Neuronal stem cell (in vitro differentiated cells): ENCODE measurements around the gene NUDT22.

Experiments used
- DNase-seq: peaks from one replicate; pipeline ENCODE4 v3.0.0-alpha.2; 2013; ENCODE audit warnings: low spot score
- H2AFZ ChIP-seq: one replicate; pipeline ENCODE4 v1.6.1; 2013; ENCODE audit warnings: mild to moderate bottlenecking, low read length, inconsistent platforms
- H2AK5ac ChIP-seq: 2 replicates; pipeline ENCODE4 v1.6.1; 2013; ENCODE audit warnings: low read depth, mild to moderate bottlenecking, inconsistent platforms, low read length, moderate library complexity, mixed read lengths
- H2BK120ac ChIP-seq: 2 replicates; pipeline ENCODE4 v1.6.1; 2013; ENCODE audit warnings: low read depth, mild to moderate bottlenecking, inconsistent platforms, low read length, moderate library complexity, mixed read lengths
- H2BK12ac ChIP-seq: one replicate; pipeline ENCODE4 v1.6.1; 2013; ENCODE audit warnings: low read length, inconsistent platforms
- H2BK15ac ChIP-seq: 2 replicates; pipeline ENCODE4 v1.6.1; 2013; ENCODE audit warnings: mild to moderate bottlenecking, low read length, inconsistent platforms, mixed read lengths
- H2BK5ac ChIP-seq: one replicate; pipeline ENCODE4 v1.6.1; 2013; ENCODE audit warnings: inconsistent platforms, mild to moderate bottlenecking, low read length, moderate library complexity
- H3K14ac ChIP-seq: one replicate; pipeline ENCODE4 v1.6.1; 2013; ENCODE audit warnings: low read length, inconsistent platforms
- H3K18ac ChIP-seq: 2 replicates; pipeline ENCODE4 v1.6.1; 2013; ENCODE audit warnings: low read length, inconsistent platforms
- H3K23ac ChIP-seq: 2 replicates; pipeline ENCODE4 v1.6.1; 2013; ENCODE audit warnings: low read depth, mild to moderate bottlenecking, mixed read lengths, low read length, inconsistent platforms; ENCODE audit not compliant: poor library complexity
- H3K27ac ChIP-seq: replicated peaks from 3 replicates; pipeline ENCODE4 v1.5.1; 2013; ENCODE audit warnings: low read length, inconsistent platforms
- H3K27me3 ChIP-seq, 3 experiments: 2 replicates each; pipeline ENCODE4 v1.6.1; 2013; ENCODE audit warnings: low read length in 3 of 3, mild to moderate bottlenecking in 2 of 3, inconsistent platforms in 1 of 3, low read depth in 1 of 3, mixed read lengths in 1 of 3, moderate library complexity in 1 of 3; ENCODE audit not compliant: control insufficient read depth in 3 of 3, insufficient read depth in 3 of 3
- H3K36me3 ChIP-seq, 2 donors: replicated peaks in 1 of 2; 2 replicates each; pipeline ENCODE4 v1.6.1; 2013; ENCODE audit warnings: low read length in 2 of 2; ENCODE audit not compliant: control insufficient read depth in 2 of 2, insufficient read depth in 2 of 2
- H3K4ac ChIP-seq: 2 replicates; pipeline ENCODE4 v1.6.1; 2013; ENCODE audit warnings: inconsistent platforms, mild to moderate bottlenecking, low read length, moderate library complexity
- H3K4me1 ChIP-seq, 2 donors: 1 replicate in 1 of 2; 2 replicates in 1 of 2; pipeline ENCODE4 v1.6.1; 2013; ENCODE audit warnings: low read length in 2 of 2, low read depth in 1 of 2; ENCODE audit not compliant: control insufficient read depth in 2 of 2, insufficient read depth in 1 of 2
- H3K4me2 ChIP-seq: one replicate; pipeline ENCODE4 v1.6.1; 2013; ENCODE audit warnings: mild to moderate bottlenecking, low read length, inconsistent platforms; ENCODE audit not compliant: insufficient read depth, poor library complexity, severe bottlenecking
- H3K4me3 ChIP-seq, 2 donors: 2 replicates each; pipeline ENCODE4 v1.5.1; 2013; ENCODE audit warnings: low read length in 2 of 2, mild to moderate bottlenecking in 2 of 2, inconsistent platforms in 1 of 2, moderate library complexity in 1 of 2
- H3K79me1 ChIP-seq: one replicate; pipeline ENCODE4 v1.6.1; 2013; ENCODE audit warnings: low read depth, mild to moderate bottlenecking, inconsistent platforms, low read length, moderate library complexity
- H3K9ac ChIP-seq: one replicate; pipeline ENCODE4 v1.6.1; 2013; ENCODE audit warnings: mild to moderate bottlenecking, low read depth, low read length, inconsistent platforms; ENCODE audit not compliant: poor library complexity
- H3K9me3 ChIP-seq, 2 donors: replicated peaks in 1 of 2; 2 replicates each; pipeline versions ENCODE3 to v1.6.1; 2013; ENCODE audit warnings: low read length in 2 of 2, mild to moderate bottlenecking in 2 of 2, inconsistent platforms in 1 of 2, low read depth in 1 of 2, mixed read lengths in 1 of 2, moderate library complexity in 1 of 2; ENCODE audit not compliant: control insufficient read depth in 2 of 2, insufficient read depth in 1 of 2
- H4K8ac ChIP-seq: one replicate; pipeline ENCODE4 v1.6.1; 2013; ENCODE audit warnings: low read depth, mild to moderate bottlenecking, inconsistent platforms, low read length, moderate library complexity
- H4K91ac ChIP-seq: one replicate; pipeline ENCODE4 v1.6.1; 2013; ENCODE audit warnings: low read length, low read depth, mild to moderate bottlenecking, inconsistent platforms; ENCODE audit not compliant: poor library complexity
- WGBS, 2 donors: extraction: QIAGEN DNeasy Blood & Tissue Kit; methylation state at CpG; one replicate each; pipeline ENCODE4 v1.1.7; 2013; ENCODE audit warnings: missing lambda C conversion rate in 2 of 2, mixed read lengths in 1 of 2; ENCODE audit not compliant: insufficient read length in 2 of 2, insufficient replicate concordance in 1 of 2; ENCODE audit errors: extremely low coverage in 2 of 2; 5-methylcytosine and 5-hydroxymethylcytosine counted together

The NUDT22 gene

GRCh38 chr11:64209563-64209843, 16.6 kb upstream of the NUDT22 start:
- WGBS, 2 donors, result no CpG with 5 or more reads among the region's 8 CpGs
- Histone ChIP-seq H3K4me1 (peaks cover 0 to 11% of the 10 kb centered on the region in 2 donors), H3K4me2 (no peak overlapping the region)

GRCh38 chr11:64210301-64211020, 15.6 kb upstream of the NUDT22 start:
- Histone ChIP-seq H3K4me2 (no peak overlapping the region), H3K4me1 (peaks cover 0 to 11% of the 10 kb centered on the region in 2 donors), H3K4ac (no peak overlapping the region), H3K36me3 (peaks cover 18 to 23% of the 10 kb centered on the region in 2 donors), H4K8ac (no peak overlapping the region), H3K14ac (peak overlapping the region; percentile 56), H3K27ac (no peak overlapping the region), H3K9ac (no peak overlapping the region), H2BK120ac (no peak overlapping the region), H2BK12ac (no peak overlapping the region), H3K18ac (no peak overlapping the region), H3K4me3 (no peak overlapping the region), H3K9me3 (peaks cover 0 to 1% of the 10 kb centered on the region in 2 donors), H2AFZ (no peak overlapping the region), H2BK15ac (peak overlapping the region; percentile 16), H3K23ac (no peak overlapping the region), H3K79me1 (peaks cover 2% of the 10 kb centered on the region), H3K27me3 (no peaks in the 10 kb centered on the region), H2AK5ac (no peak overlapping the region), H2BK5ac (no peak overlapping the region), H4K91ac (no peak overlapping the region)
- DNase-seq, result no peak
- no CpG with 5 or more reads among the region's 24 CpGs for WGBS, 2 donors

More at GRCh38 chr11:64209563-64209843, 16.6 kb upstream of the NUDT22 start:
- no peak overlapping the region for H2BK15ac ChIP-seq
- no peak overlapping the region for H4K91ac ChIP-seq
- DNase-seq, result no peak
- H3K79me1 ChIP-seq, result peaks cover 2% of the 10 kb centered on the region
- no peak overlapping the region for H3K23ac ChIP-seq
- H2BK5ac ChIP-seq, result no peak overlapping the region
- H3K27ac ChIP-seq, result no peak overlapping the region
- H2BK12ac ChIP-seq, result peak overlapping the region; percentile 10
- H2AK5ac ChIP-seq, result no peak overlapping the region
- H3K14ac ChIP-seq, result peak overlapping the region; percentile 71
- H4K8ac ChIP-seq, result no peak overlapping the region
- H3K36me3 ChIP-seq, result peaks cover 26 to 27% of the 10 kb centered on the region in 2 donors
- H3K9ac ChIP-seq, result peak overlapping the region; percentile 21
- H3K18ac ChIP-seq, result no peak overlapping the region
- H2BK120ac ChIP-seq, result no peak overlapping the region
- no peaks in the 10 kb centered on the region for H3K27me3 ChIP-seq
- H3K9me3 ChIP-seq, result peaks cover 0 to 1% of the 10 kb centered on the region in 2 donors
- no peak overlapping the region for H3K4ac ChIP-seq
- H2AFZ ChIP-seq, result no peak overlapping the region
- H3K4me3 ChIP-seq, result no peak overlapping the region

- H2BK15ac ChIP-seq, result no peak overlapping the region
- H4K91ac ChIP-seq, result no peak overlapping the region
- H3K4me2 ChIP-seq, result no peak overlapping the region
- no peak overlapping the region for H2AK5ac ChIP-seq
- peaks cover 9 to 16% of the 10 kb centered on the region in 2 donors for H3K36me3 ChIP-seq
- H3K14ac ChIP-seq, result no peak overlapping the region
- no peak overlapping the region for H3K23ac ChIP-seq
- no peak overlapping the region for H4K8ac ChIP-seq
- DNase-seq, result no peak
- peaks cover 0 to 1% of the 10 kb centered on the region in 2 donors for H3K9me3 ChIP-seq
- H3K4ac ChIP-seq, result no peak overlapping the region
- no peak overlapping the region for H3K18ac ChIP-seq
- H3K27ac ChIP-seq, result no peak overlapping the region
- H3K27me3 ChIP-seq, result no peaks in the 10 kb centered on the region
- H3K79me1 ChIP-seq, result peaks cover 2% of the 10 kb centered on the region
- no peak overlapping the region for H2BK5ac ChIP-seq
- peaks cover 0 to 11% of the 10 kb centered on the region in 2 donors for H3K4me1 ChIP-seq
- no CpG with 5 or more reads among the region's 30 CpGs for WGBS, 2 donors
- H3K4me3 ChIP-seq, result no peak overlapping the region
- H2AFZ ChIP-seq, result no peak overlapping the region
- no peak overlapping the region for H2BK12ac ChIP-seq
- H2BK120ac ChIP-seq, result no peak overlapping the region
- H3K9ac ChIP-seq, result no peak overlapping the region
Measured at GRCh38 chr11:64211181-64211872, 14.7 kb upstream of the NUDT22 start.

GRCh38 chr11:64216879-64217278, 9.2 kb upstream of the NUDT22 start:
- H2BK120ac ChIP-seq, result no peak overlapping the region
- no peak overlapping the region for H3K27ac ChIP-seq
- H3K9me3 ChIP-seq, result no peaks in the 10 kb centered on the region
- no peak overlapping the region for H2AFZ ChIP-seq
- no peak overlapping the region for H3K4me2 ChIP-seq
- H3K4me1 ChIP-seq, result no peaks in the 10 kb centered on the region
- H3K18ac ChIP-seq, result no peak overlapping the region
- peak overlapping the region; percentile 24 for H2BK5ac ChIP-seq
- H3K4me3 ChIP-seq, result no peak overlapping the region
- H3K9ac ChIP-seq, result no peak overlapping the region
- H3K4ac ChIP-seq, result peak overlapping the region; percentile 76
- H3K36me3 ChIP-seq, result peaks cover 4 to 7% of the 10 kb centered on the region in 2 donors
- H4K8ac ChIP-seq, result no peak overlapping the region
- H2AK5ac ChIP-seq, result no peak overlapping the region
- no CpG with 5 or more reads among the region's 6 CpGs for WGBS, 2 donors
- H2BK15ac ChIP-seq, result no peak overlapping the region
- no peak overlapping the region for H3K14ac ChIP-seq
- no peak overlapping the region for H4K91ac ChIP-seq
- no peak overlapping the region for H2BK12ac ChIP-seq
- H3K79me1 ChIP-seq, result peaks cover 2% of the 10 kb centered on the region
- H3K27me3 ChIP-seq, result no peaks in the 10 kb centered on the region
- DNase-seq, result no peak
- no peak overlapping the region for H3K23ac ChIP-seq
